Prostate gland (tissue), 2 donors: ENCODE results near the gene RRAS2. TPM values are rescaled to one million over a fixed set of nuclear protein-coding genes. Genes with fewer than 3 reads are reported as not detected.

Experiments
- DNase-seq: peaks from one replicate; pipeline ENCODE4 v3.0.0-alpha.2; 2019; ENCODE audit warnings: low spot score
- H3K27ac ChIP-seq, 2 donors: fragments of 200-600 bp; sonication (generic); 2 replicates each; pipeline ENCODE4 v1.5.1; 2017 to 2019
- H3K27me3 ChIP-seq: fragments of 200-600 bp; sonication (generic); replicated peaks from 2 replicates; pipeline ENCODE4 v1.5.1; 2019; ENCODE audit not compliant: insufficient read depth
- H3K36me3 ChIP-seq, 2 donors: fragments of 200-600 bp; sonication (generic); 1 replicate in 1 of 2; 2 replicates in 1 of 2; pipeline versions ENCODE4 v1.5.1 to v1.8.1; 2017 to 2019
- H3K4me1 ChIP-seq: fragments of 200-600 bp; sonication (generic); replicated peaks from 2 replicates; pipeline ENCODE4 v1.5.1; 2019
- H3K4me3 ChIP-seq, 2 donors: fragments of 200-600 bp; sonication (generic); 2 replicates each; pipeline ENCODE4 v1.5.1; 2017 to 2019
- H3K9me3 ChIP-seq: fragments of 200-600 bp; sonication (generic); 2 replicates; pipeline ENCODE4 v1.5.1; 2017
- POLR2A ChIP-seq: fragments of 450-650 bp; IDR thresholded peaks from one replicate; pipeline ENCODE4 v1.6.1; 2016; ENCODE audit warnings: antibody characterized with exemption, mild to moderate bottlenecking
- POLR2AphosphoS5 ChIP-seq: sonication (generic); formaldehyde crosslinking; IDR thresholded peaks from one replicate; pipeline ENCODE4 v1.6.1; 2017; ENCODE audit warnings: antibody characterized with exemption
- WGBS: methylation state at CpG from one replicate; pipeline ENCODE4 v1.1.5; 2018; 5-methylcytosine and 5-hydroxymethylcytosine counted together
- intact Hi-C: fragments of 100-400 bp; cut with DNase I; formaldehyde crosslinking; loops from one replicate; pipeline ENCODE4 v1.14.2; 2022
- total RNA-seq, 2 donors: library from RNA; depleted of rRNA; stranded (reverse); fragments of >200 nt; gene quantifications; one replicate each; pipeline ENCODE4 v1.1.0, GENCODE V29; 2016
- TF ChIP-seq, protein P1 (sequence below), 4 experiments: fragments of 200-600 bp in 2 of 4; fragments of 450-650 bp in 2 of 4; sonication (generic) in 2 of 4; IDR thresholded peaks; 1 replicate in 3 of 4; 2 replicates in 1 of 4; pipeline ENCODE4 v1.5.1; 2016 to 2019; ENCODE audit warnings: antibody characterized with exemption in 4 of 4, mild to moderate bottlenecking in 2 of 4, moderate library complexity in 2 of 4

Gene RRAS2
- total RNA-seq, 2 donors from 2014 or later, result 40.5 to 59.6 TPM

DNA sequence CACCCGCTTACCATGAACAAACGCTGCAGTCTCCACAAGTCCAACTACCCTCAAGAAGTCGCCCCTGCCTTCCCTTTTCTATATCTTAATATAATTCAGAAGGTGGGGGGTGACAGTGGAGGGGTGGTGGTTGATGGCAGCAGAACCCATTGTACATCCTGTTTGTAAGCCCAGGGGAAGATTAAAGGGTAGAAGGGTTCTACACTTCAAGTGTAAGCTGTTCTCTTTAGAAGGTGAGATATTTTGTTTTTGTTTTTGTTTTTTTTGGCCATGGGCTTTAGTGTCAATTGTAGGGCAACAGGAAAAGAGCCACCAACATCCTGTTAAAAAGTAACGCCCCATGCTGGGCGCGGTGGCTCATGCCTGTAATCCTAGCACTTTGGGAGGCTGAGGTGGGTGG, 34.9 kb upstream of the RRAS2 start:
- Histone ChIP-seq H3K4me1 (no peaks in the 10 kb centered on the region), H3K27ac (no peak overlapping the region), H3K27me3 (no peaks in the 10 kb centered on the region), H3K4me3 (no peak overlapping the region), H3K36me3 (no peaks in the 10 kb centered on the region), H3K9me3 (no peaks in the 10 kb centered on the region)
- DNase-seq, result no peak
- TF ChIP-seq POLR2A, result no peak
- TF ChIP-seq, protein P1, sequence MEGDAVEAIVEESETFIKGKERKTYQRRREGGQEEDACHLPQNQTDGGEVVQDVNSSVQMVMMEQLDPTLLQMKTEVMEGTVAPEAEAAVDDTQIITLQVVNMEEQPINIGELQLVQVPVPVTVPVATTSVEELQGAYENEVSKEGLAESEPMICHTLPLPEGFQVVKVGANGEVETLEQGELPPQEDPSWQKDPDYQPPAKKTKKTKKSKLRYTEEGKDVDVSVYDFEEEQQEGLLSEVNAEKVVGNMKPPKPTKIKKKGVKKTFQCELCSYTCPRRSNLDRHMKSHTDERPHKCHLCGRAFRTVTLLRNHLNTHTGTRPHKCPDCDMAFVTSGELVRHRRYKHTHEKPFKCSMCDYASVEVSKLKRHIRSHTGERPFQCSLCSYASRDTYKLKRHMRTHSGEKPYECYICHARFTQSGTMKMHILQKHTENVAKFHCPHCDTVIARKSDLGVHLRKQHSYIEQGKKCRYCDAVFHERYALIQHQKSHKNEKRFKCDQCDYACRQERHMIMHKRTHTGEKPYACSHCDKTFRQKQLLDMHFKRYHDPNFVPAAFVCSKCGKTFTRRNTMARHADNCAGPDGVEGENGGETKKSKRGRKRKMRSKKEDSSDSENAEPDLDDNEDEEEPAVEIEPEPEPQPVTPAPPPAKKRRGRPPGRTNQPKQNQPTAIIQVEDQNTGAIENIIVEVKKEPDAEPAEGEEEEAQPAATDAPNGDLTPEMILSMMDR (IDR thresholded peaks at IDR 0.05), result no peak
- TF ChIP-seq POLR2AphosphoS5, result no peak
- intact Hi-C loops, result no loop called here
- 91% methylated on average over 6 of the region's 6 CpGs for WGBS

DNA sequence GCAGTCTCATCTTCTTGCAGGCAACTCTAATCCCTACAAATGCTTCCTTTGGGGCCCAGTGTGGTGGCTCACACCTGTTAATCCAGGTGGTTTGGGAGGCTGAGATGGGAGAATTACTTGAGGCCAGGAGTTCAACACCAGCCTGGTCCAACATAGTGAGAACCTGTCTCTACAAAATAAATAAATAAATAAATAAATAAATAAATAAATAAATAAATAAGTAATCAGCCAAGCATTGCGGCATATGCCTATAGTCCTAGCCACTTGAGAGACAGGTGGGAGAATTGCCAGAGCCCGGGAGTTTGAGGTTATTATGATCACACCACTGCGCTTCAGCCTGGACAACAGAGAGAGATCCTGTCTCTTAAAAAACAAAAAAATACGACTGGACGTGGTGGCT, 34.1 kb upstream of the RRAS2 start:
- 89% methylated on average over 5 of the region's 5 CpGs for WGBS
- H3K4me1 ChIP-seq, result no peaks in the 10 kb centered on the region
- H3K36me3 ChIP-seq, result no peaks in the 10 kb centered on the region
- DNase-seq, result no peak
- H3K9me3 ChIP-seq, result no peaks in the 10 kb centered on the region
- TF ChIP-seq, protein P1 (IDR thresholded peaks at IDR 0.05), result no peak
- no peak for TF ChIP-seq POLR2A
- TF ChIP-seq POLR2AphosphoS5, result no peak
- intact Hi-C loops, result no loop called here
- no peak overlapping the region for H3K4me3 ChIP-seq
- H3K27ac ChIP-seq, result no peak overlapping the region
- no peaks in the 10 kb centered on the region for H3K27me3 ChIP-seq

DNA sequence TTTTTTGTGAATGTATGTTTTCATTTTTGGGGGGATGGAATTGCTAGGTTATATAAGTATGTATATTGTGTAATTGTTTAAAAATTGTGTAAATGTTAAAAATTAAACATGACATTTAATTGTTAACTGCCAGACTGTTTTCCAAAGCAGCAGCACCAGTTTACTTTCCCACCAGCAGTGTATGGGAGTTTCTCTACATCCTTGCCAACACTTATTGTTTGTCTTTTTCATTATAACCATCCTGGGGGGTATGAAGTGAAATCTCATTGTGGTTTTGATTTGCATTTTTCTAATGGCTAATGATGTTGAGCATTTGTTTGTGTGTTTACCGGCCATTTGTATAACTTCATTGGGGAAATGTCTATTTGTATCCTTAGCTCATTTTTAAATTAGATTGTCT, 31.7 kb upstream of the RRAS2 start:
- TF ChIP-seq POLR2AphosphoS5 (no peak), POLR2A (no peak)
- TF ChIP-seq, protein P1 (IDR thresholded peaks at IDR 0.05), result no peak
- WGBS, result 90% methylated on average over 1 of the region's 1 CpG
- no peak overlapping the region for H3K4me3 ChIP-seq
- no peaks in the 10 kb centered on the region for H3K27me3 ChIP-seq
- intact Hi-C loops, result no loop called here
- no peaks in the 10 kb centered on the region for H3K36me3 ChIP-seq
- no peak overlapping the region for H3K27ac ChIP-seq
- no peak for DNase-seq
- no peaks in the 10 kb centered on the region for H3K9me3 ChIP-seq
- H3K4me1 ChIP-seq, result no peaks in the 10 kb centered on the region

DNA sequence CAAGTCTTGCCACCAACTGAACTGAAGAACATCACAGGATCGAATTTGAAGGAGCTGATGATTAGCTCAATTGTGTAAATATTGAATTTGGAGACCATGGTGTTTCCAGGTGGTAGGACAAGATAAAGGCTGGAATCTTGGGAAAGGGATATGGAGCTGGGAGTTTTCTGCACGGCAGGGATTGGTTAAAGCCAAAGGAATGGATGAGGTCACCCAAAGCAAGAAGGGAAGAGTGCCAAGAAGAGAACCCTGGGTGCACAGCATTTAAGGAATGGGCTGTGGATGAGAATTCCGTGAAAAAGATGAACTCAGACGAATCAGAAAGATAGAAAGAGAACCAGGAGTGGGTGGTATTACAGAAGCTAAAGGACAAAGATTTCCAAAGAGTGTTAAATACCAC, 29.4 kb upstream of the RRAS2 start:
- no peaks in the 10 kb centered on the region for H3K36me3 ChIP-seq
- no peaks in the 10 kb centered on the region for H3K4me1 ChIP-seq
- H3K27ac ChIP-seq, result no peak overlapping the region
- no peak overlapping the region for H3K4me3 ChIP-seq
- intact Hi-C loops, result no loop called here
- TF ChIP-seq, protein P1 (IDR thresholded peaks at IDR 0.05), result no peak
- TF ChIP-seq POLR2A, result no peak
- no peak for TF ChIP-seq POLR2AphosphoS5
- DNase-seq, result no peak
- no peaks in the 10 kb centered on the region for H3K9me3 ChIP-seq
- WGBS, result 78% methylated on average over 4 of the region's 4 CpGs
- no peaks in the 10 kb centered on the region for H3K27me3 ChIP-seq

DNA sequence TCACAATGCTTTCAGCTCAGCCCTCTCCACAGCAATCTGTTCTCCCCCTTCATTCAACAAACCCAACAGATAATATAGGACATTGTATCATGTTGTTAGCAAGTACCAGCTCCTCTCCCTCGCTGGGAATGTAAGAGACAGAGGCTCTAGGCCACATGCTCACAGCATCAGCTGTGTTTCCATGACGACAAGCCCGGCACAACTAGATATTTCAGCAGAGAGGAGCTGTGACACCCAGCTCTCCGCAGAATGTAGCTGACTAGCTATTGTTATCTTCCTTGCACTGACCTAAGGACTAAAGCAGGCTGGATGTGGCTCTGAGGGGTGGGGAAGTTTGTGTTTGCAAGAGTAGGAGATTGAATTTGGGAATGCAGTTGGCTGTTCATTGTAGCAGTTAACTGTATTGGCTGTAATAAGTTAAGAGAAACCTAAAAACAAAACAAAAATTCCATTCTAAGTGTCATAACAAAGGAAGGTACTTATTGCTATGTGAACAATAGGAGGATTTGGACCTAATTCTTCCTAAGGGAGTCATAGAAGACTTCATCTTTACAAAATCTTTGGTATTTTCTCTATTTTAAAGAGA, 28.0 kb upstream of the RRAS2 start:
- no peak for DNase-seq
- 30% methylated on average over 4 of the region's 4 CpGs for WGBS
- TF ChIP-seq, protein P1 (IDR thresholded peaks at IDR 0.05), result no peak
- TF ChIP-seq POLR2A (no peak), POLR2AphosphoS5 (no peak)
- Histone ChIP-seq H3K27ac (no peak overlapping the region), H3K4me1 (no peaks in the 10 kb centered on the region), H3K4me3 (no peak overlapping the region), H3K36me3 (no peaks in the 10 kb centered on the region), H3K9me3 (no peaks in the 10 kb centered on the region), H3K27me3 (no peaks in the 10 kb centered on the region)
- intact Hi-C loops, result no loop called here
